Suprapubic skin (tissue), 4 donors: ENCODE measurements around the gene RAF1.

Experiments
- CTCF ChIP-seq, 2 donors: fragments of 200-600 bp in 1 of 2; fragments of 450-650 bp in 1 of 2; sonication (generic) in 1 of 2; IDR thresholded peaks; one replicate each; pipeline ENCODE4 v1.5.1; 2016 to 2019; ENCODE audit warnings: antibody characterized with exemption in 2 of 2, mild to moderate bottlenecking in 1 of 2, moderate library complexity in 1 of 2
- EP300 ChIP-seq: sonication (generic); formaldehyde crosslinking; IDR thresholded peaks from one replicate; pipeline ENCODE4 v1.6.1; 2017; ENCODE audit warnings: antibody characterized with exemption
- POLR2A ChIP-seq, 2 donors: fragments of 450-650 bp; IDR thresholded peaks; one replicate each; pipeline ENCODE4 v1.6.1; 2017; ENCODE audit warnings: antibody characterized with exemption in 2 of 2, mild to moderate bottlenecking in 2 of 2, moderate library complexity in 2 of 2
- POLR2AphosphoS5 ChIP-seq, 3 donors: sonication (generic); formaldehyde crosslinking; IDR thresholded peaks; one replicate each; pipeline ENCODE4 v1.6.1; 2017; ENCODE audit warnings: antibody characterized with exemption in 3 of 3

- no peak for TF ChIP-seq POLR2AphosphoS5 (IDR thresholded peaks at IDR 0.05)
- TF ChIP-seq CTCF (IDR thresholded peaks at IDR 0.05): no peak
- TF ChIP-seq POLR2A (IDR thresholded peaks at IDR 0.05): no peak
- TF ChIP-seq EP300: no peak
Measured at GRCh38 chr3:12541625-12542024, 122.3 kb downstream of the RAF1 start.
